ENCODE results near the gene B3GNT3. TPM values are rescaled to one million over a fixed set of nuclear protein-coding genes. Genes with fewer than 3 reads are reported as not detected.

Gene B3GNT3
- total RNA-seq, 2 donors from 2014 or later = 0.70 to 1.2 TPM

GRCh38 chr19:17843292-17843827 is 48.4 kb downstream of the B3GNT3 start:
- Histone ChIP-seq H3K27me3 (ENCODE audit: control insufficient read depth, insufficient read depth, low read length, poor library complexity, severe bottlenecking) (peaks cover 44% of the 10 kb centered on the region), H3K4me1 (ENCODE audit: control insufficient read depth, insufficient read depth, low read length) (peaks cover 5% of the 10 kb centered on the region), H3K4me3 (ENCODE audit: low read length) (no peak overlapping the region), H3K27ac (ENCODE audit: low read depth, low read length) (no peak overlapping the region), H3K36me3 (ENCODE audit: control insufficient read depth, insufficient read depth, low read length) (no peaks in the 10 kb centered on the region), H3K9me3 (ENCODE audit: control insufficient read depth, low read length) (no peaks in the 10 kb centered on the region), H3K9ac (ENCODE audit: extremely low read depth, low read length, poor library complexity, severe bottlenecking) (no peak overlapping the region)
- DNase-seq = no peak
- no peak overlapping the region for H3K4me3 Mint-ChIP-seq
- 93 to 97% methylated on average over 8 to 9 of the region's 9 CpGs for WGBS, 2 experiments (ENCODE audit: insufficient coverage in 1 of 2, insufficient read length in 1 of 2)
- H3K9me3 Mint-ChIP-seq = no peaks in the 10 kb centered on the region
- no peak for TF ChIP-seq CTCF (conservative IDR thresholded peaks at IDR 0.05)
- no peak overlapping the region for H3K27ac Mint-ChIP-seq
- peaks cover 71% of the 10 kb centered on the region for H3K27me3 Mint-ChIP-seq (ENCODE audit: insufficient read depth)
- H3K4me1 Mint-ChIP-seq = peaks cover 4% of the 10 kb centered on the region
- H3K36me3 Mint-ChIP-seq (ENCODE audit: low read depth) = no peaks in the 10 kb centered on the region

GRCh38 chr19:17843908-17844490 is 49.1 kb downstream of the B3GNT3 start:
- H3K4me3 Mint-ChIP-seq = no peak overlapping the region
- Histone ChIP-seq H3K27ac (ENCODE audit: low read depth, low read length) (no peak overlapping the region), H3K4me1 (ENCODE audit: control insufficient read depth, insufficient read depth, low read length) (peaks cover 5% of the 10 kb centered on the region), H3K9me3 (ENCODE audit: control insufficient read depth, low read length) (no peaks in the 10 kb centered on the region), H3K9ac (ENCODE audit: extremely low read depth, low read length, poor library complexity, severe bottlenecking) (no peak overlapping the region), H3K36me3 (ENCODE audit: control insufficient read depth, insufficient read depth, low read length) (no peaks in the 10 kb centered on the region), H3K27me3 (ENCODE audit: control insufficient read depth, insufficient read depth, low read length, poor library complexity, severe bottlenecking) (peaks cover 44% of the 10 kb centered on the region), H3K4me3 (ENCODE audit: low read length) (no peak overlapping the region)
- DNase-seq = no peak
- H3K27ac Mint-ChIP-seq = no peak overlapping the region
- WGBS, 2 experiments (ENCODE audit: insufficient coverage in 1 of 2, insufficient read length in 1 of 2) = 82 to 93% methylated on average over 5 to 14 of the region's 14 CpGs
- peaks cover 4% of the 10 kb centered on the region for H3K4me1 Mint-ChIP-seq
- TF ChIP-seq CTCF (conservative IDR thresholded peaks at IDR 0.05) = no peak
- peaks cover 73% of the 10 kb centered on the region for H3K27me3 Mint-ChIP-seq (ENCODE audit: insufficient read depth)
- H3K36me3 Mint-ChIP-seq (ENCODE audit: low read depth) = no peaks in the 10 kb centered on the region
- H3K9me3 Mint-ChIP-seq = no peaks in the 10 kb centered on the region

- 94 to 98% methylated on average over 7 to 8 of the region's 8 CpGs for WGBS, 2 experiments (ENCODE audit: insufficient coverage in 1 of 2, insufficient read length in 1 of 2)
- Histone ChIP-seq H3K27me3 (ENCODE audit: control insufficient read depth, insufficient read depth, low read length, poor library complexity, severe bottlenecking) (peaks cover 23% of the 10 kb centered on the region), H3K9ac (ENCODE audit: extremely low read depth, low read length, poor library complexity, severe bottlenecking) (no peak overlapping the region), H3K4me3 (ENCODE audit: low read length) (no peak overlapping the region), H3K4me1 (ENCODE audit: control insufficient read depth, insufficient read depth, low read length) (peaks cover 5% of the 10 kb centered on the region), H3K36me3 (ENCODE audit: control insufficient read depth, insufficient read depth, low read length) (no peaks in the 10 kb centered on the region), H3K9me3 (ENCODE audit: control insufficient read depth, low read length) (no peaks in the 10 kb centered on the region), H3K27ac (ENCODE audit: low read depth, low read length) (no peak overlapping the region)
- Mint-ChIP-seq H3K36me3 (ENCODE audit: low read depth) (no peaks in the 10 kb centered on the region), H3K4me1 (peaks cover under 1% of the 10 kb centered on the region), H3K27me3 (ENCODE audit: insufficient read depth) (peaks cover 53% of the 10 kb centered on the region), H3K4me3 (no peak overlapping the region), H3K27ac (no peak overlapping the region), H3K9me3 (no peaks in the 10 kb centered on the region)
- no peak for TF ChIP-seq CTCF (conservative IDR thresholded peaks at IDR 0.05)
- DNase-seq = no peak
Measured at GRCh38 chr19:17846146-17846545, 51.2 kb downstream of the B3GNT3 start.

All from endodermal cell (in vitro differentiated cells).